ENCODE results near the gene FNDC3B. TPM values are rescaled to one million over a fixed set of nuclear protein-coding genes. Genes with fewer than 3 reads are reported as not detected.
A peak's percentile ranks its signal among the peaks of the same experiment; 100 is the strongest.

Gene FNDC3B
- total RNA-seq, 1 donor from 2014 or later = 24.7 TPM

- Mint-ChIP-seq H3K27me3 (ENCODE audit: low read depth) (peaks cover 82% of the 10 kb centered on the region), H3K4me1 (ENCODE audit: low read depth) (peaks cover 24% of the 10 kb centered on the region), H3K4me3 (ENCODE audit: low read depth) (no peak overlapping the region), H3K27ac (no peak overlapping the region), H3K9me3 (no peaks in the 10 kb centered on the region), H3K36me3 (ENCODE audit: low read depth) (no peaks in the 10 kb centered on the region)
- intact Hi-C loops (cut with micrococcal nuclease) = loop anchor here (10.0 kb wide), 2 partner anchors 945 to 1865 kb away; partner anchors contain the start of genes NLGN1 and SLC7A14
- DNase-seq (ENCODE audit: low spot score) = peak; percentile 13
Observed at GRCh38 chr3:172449466-172450149, 410.2 kb downstream of the FNDC3B start.

Other genes starting within 250 kb of the FNDC3B start
- 1.0 and 1.1 TPM in 2 replicates for gene PLD1, start 229.1 kb upstream of the FNDC3B start, total RNA-seq
- 0.09 TPM in 1 of 2 replicates, not detected in the other for gene TMEM212, start 196.2 kb upstream of the FNDC3B start, total RNA-seq